Mammary epithelial cell (primary cell): Measurements from ENCODE around the gene NTN1.

Experiments
- EZH2 ChIP-seq: IDR thresholded peaks from 2 replicates; pipeline ENCODE4 v1.6.1; 2012; ENCODE audit warnings: low read length, inconsistent platforms, borderline replicate concordance
- TF ChIP-seq, protein P1 (sequence below), 2 donors: IDR thresholded peaks in 1 of 2; conservative IDR thresholded peaks in 1 of 2; 2 replicates each; pipeline ENCODE4 v1.5.1; 2011 to 2012; ENCODE audit warnings: inconsistent platforms in 2 of 2, low read length in 2 of 2, mild to moderate bottlenecking in 2 of 2, control low read depth in 1 of 2, low read depth in 1 of 2; ENCODE audit not compliant: insufficient read depth in 1 of 2; ENCODE audit errors: extremely low read depth in 1 of 2

- TF ChIP-seq, protein P1, sequence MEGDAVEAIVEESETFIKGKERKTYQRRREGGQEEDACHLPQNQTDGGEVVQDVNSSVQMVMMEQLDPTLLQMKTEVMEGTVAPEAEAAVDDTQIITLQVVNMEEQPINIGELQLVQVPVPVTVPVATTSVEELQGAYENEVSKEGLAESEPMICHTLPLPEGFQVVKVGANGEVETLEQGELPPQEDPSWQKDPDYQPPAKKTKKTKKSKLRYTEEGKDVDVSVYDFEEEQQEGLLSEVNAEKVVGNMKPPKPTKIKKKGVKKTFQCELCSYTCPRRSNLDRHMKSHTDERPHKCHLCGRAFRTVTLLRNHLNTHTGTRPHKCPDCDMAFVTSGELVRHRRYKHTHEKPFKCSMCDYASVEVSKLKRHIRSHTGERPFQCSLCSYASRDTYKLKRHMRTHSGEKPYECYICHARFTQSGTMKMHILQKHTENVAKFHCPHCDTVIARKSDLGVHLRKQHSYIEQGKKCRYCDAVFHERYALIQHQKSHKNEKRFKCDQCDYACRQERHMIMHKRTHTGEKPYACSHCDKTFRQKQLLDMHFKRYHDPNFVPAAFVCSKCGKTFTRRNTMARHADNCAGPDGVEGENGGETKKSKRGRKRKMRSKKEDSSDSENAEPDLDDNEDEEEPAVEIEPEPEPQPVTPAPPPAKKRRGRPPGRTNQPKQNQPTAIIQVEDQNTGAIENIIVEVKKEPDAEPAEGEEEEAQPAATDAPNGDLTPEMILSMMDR (conservative IDR thresholded peaks at IDR 0.05 in 1 of 2, IDR thresholded peaks at IDR 0.05 in 1 of 2; ENCODE audit: extremely low read depth in 1 of 2, insufficient read depth in 1 of 2, low read depth in 1 of 2, low read length in 2 of 2) = no peak
- TF ChIP-seq EZH2 = no peak
Measured at GRCh38 chr17:9006175-9006767, 15.0 kb upstream of the NTN1 start.
